Skeletal muscle tissue (tissue), 4 donors: Measurements from ENCODE around the gene MTCH1. TPM values are rescaled to one million over a fixed set of nuclear protein-coding genes. Genes with fewer than 3 reads are reported as not detected.

Source experiments
- H3K27ac ChIP-seq: one replicate; pipeline ENCODE4 v1.7.0; 2013; ENCODE audit warnings: mild to moderate bottlenecking, low read depth, low read length, inconsistent platforms
- H3K27me3 ChIP-seq, 3 donors: one replicate each; pipeline ENCODE4 v1.7.0; 2013; ENCODE audit warnings: low read length in 3 of 3; ENCODE audit not compliant: control insufficient read depth in 3 of 3, insufficient read depth in 3 of 3
- H3K36me3 ChIP-seq, 3 donors: one replicate each; pipeline ENCODE4 v1.7.0; 2013; ENCODE audit warnings: low read length in 3 of 3; ENCODE audit not compliant: control insufficient read depth in 3 of 3, insufficient read depth in 3 of 3
- H3K4me1 ChIP-seq, 3 donors: one replicate each; pipeline ENCODE4 v1.7.0; 2013; ENCODE audit warnings: low read length in 3 of 3, mild to moderate bottlenecking in 3 of 3; ENCODE audit not compliant: control insufficient read depth in 3 of 3, insufficient read depth in 3 of 3
- H3K4me3 ChIP-seq, 3 donors: one replicate each; pipeline ENCODE4 v1.7.0; 2013; ENCODE audit warnings: low read length in 3 of 3
- H3K9ac ChIP-seq, 3 donors: one replicate each; pipeline ENCODE4 v1.7.0; 2013; ENCODE audit warnings: low read length in 3 of 3, mild to moderate bottlenecking in 3 of 3, moderate library complexity in 2 of 3, low read depth in 1 of 3
- H3K9me3 ChIP-seq, 3 donors: one replicate each; pipeline ENCODE4 v1.7.0; 2013; ENCODE audit warnings: low read length in 3 of 3; ENCODE audit not compliant: control insufficient read depth in 3 of 3
- total RNA-seq: library from RNA; depleted of rRNA; stranded (reverse); fragments of >200 nt; gene quantifications from one replicate; pipeline ENCODE4 v1.2.3, GENCODE V29; 2014
- donor health status: Osteomylitis.

MTCH1 gene
- total RNA-seq, 1 donor from 2014 or later = 116 TPM

- no peaks in the 10 kb centered on the region for H3K27me3 ChIP-seq
- no peak overlapping the region for H3K4me3 ChIP-seq
- H3K27ac ChIP-seq = no peak overlapping the region
- H3K9ac ChIP-seq = no peak overlapping the region
- H3K4me1 ChIP-seq = no peaks in the 10 kb centered on the region
- no peaks in the 10 kb centered on the region for H3K36me3 ChIP-seq
- H3K9me3 ChIP-seq = no peaks in the 10 kb centered on the region
These were observed 39.8 kb upstream of the MTCH1 start for GRCh38 chr6:37025621-37026466.

GRCh38 chr6:37024656-37025337 is 38.8 kb upstream of the MTCH1 start:
- H3K36me3 ChIP-seq = no peaks in the 10 kb centered on the region
- H3K27me3 ChIP-seq = no peaks in the 10 kb centered on the region
- no peaks in the 10 kb centered on the region for H3K4me1 ChIP-seq
- no peaks in the 10 kb centered on the region for H3K9me3 ChIP-seq
- no peak overlapping the region for H3K27ac ChIP-seq
- H3K9ac ChIP-seq = no peak overlapping the region
- H3K4me3 ChIP-seq = no peak overlapping the region

- Histone ChIP-seq H3K27me3 (no peaks in the 10 kb centered on the region), H3K36me3 (no peaks in the 10 kb centered on the region), H3K4me1 (peaks cover 12 to 16% (median 13%) of the 10 kb centered on the region in 3 donors), H3K4me3 (no peak overlapping the region), H3K9me3 (no peaks in the 10 kb centered on the region), H3K27ac (no peak overlapping the region), H3K9ac (no peak overlapping the region)
These were observed 36.3 kb upstream of the MTCH1 start for GRCh38 chr6:37022135-37022863.

- Histone ChIP-seq H3K36me3 (no peaks in the 10 kb centered on the region), H3K4me1 (peaks cover 12 to 16% (median 13%) of the 10 kb centered on the region in 3 donors), H3K27me3 (no peaks in the 10 kb centered on the region), H3K9me3 (no peaks in the 10 kb centered on the region), H3K27ac (no peak overlapping the region), H3K9ac (no peak overlapping the region), H3K4me3 (no peak overlapping the region)
These were observed 35.5 kb upstream of the MTCH1 start for GRCh38 chr6:37021356-37022129.

- no peaks in the 10 kb centered on the region for H3K36me3 ChIP-seq
These were observed 34.8 kb upstream of the MTCH1 start for GRCh38 chr6:37020812-37021211.

GRCh38 chr6:37020381-37020780 is 34.4 kb upstream of the MTCH1 start:
- H3K4me3 ChIP-seq = no peak overlapping the region
- peaks cover 12 to 16% (median 13%) of the 10 kb centered on the region in 3 donors for H3K4me1 ChIP-seq
- H3K27me3 ChIP-seq = no peaks in the 10 kb centered on the region
- no peak overlapping the region for H3K27ac ChIP-seq
- H3K9ac ChIP-seq = no peak overlapping the region
- no peaks in the 10 kb centered on the region for H3K9me3 ChIP-seq
- no peaks in the 10 kb centered on the region for H3K36me3 ChIP-seq

More at GRCh38 chr6:37020812-37021211, 34.8 kb upstream of the MTCH1 start:
- H3K4me3 ChIP-seq = no peak overlapping the region
- H3K27me3 ChIP-seq = no peaks in the 10 kb centered on the region
- no peak overlapping the region for H3K27ac ChIP-seq
- peaks cover 12 to 16% (median 13%) of the 10 kb centered on the region in 3 donors for H3K4me1 ChIP-seq
- no peak overlapping the region for H3K9ac ChIP-seq
- no peaks in the 10 kb centered on the region for H3K9me3 ChIP-seq

- Histone ChIP-seq H3K9me3 (no peaks in the 10 kb centered on the region), H3K27ac (no peak overlapping the region), H3K4me3 (no peak overlapping the region), H3K36me3 (no peaks in the 10 kb centered on the region), H3K9ac (peak overlapping the region in 1 of 3 donors; percentile 40), H3K27me3 (no peaks in the 10 kb centered on the region), H3K4me1 (peaks cover 12 to 16% (median 13%) of the 10 kb centered on the region in 3 donors)
These were observed 33.1 kb upstream of the MTCH1 start for GRCh38 chr6:37019065-37019450.

- peak overlapping the region in 2 of 3 donors; percentile 46 to 63 for H3K9ac ChIP-seq
- H3K36me3 ChIP-seq = no peaks in the 10 kb centered on the region
- H3K4me1 ChIP-seq = peaks cover 12 to 16% (median 13%) of the 10 kb centered on the region in 3 donors
- peak overlapping the region in 1 of 3 donors; percentile 13 for H3K4me3 ChIP-seq
- no peaks in the 10 kb centered on the region for H3K27me3 ChIP-seq
- no peaks in the 10 kb centered on the region for H3K9me3 ChIP-seq
- H3K27ac ChIP-seq = no peak overlapping the region
These were observed 32.4 kb upstream of the MTCH1 start for GRCh38 chr6:37018198-37019064.
